AG04450 (cell line): ENCODE data around the gene PIK3R5. TPM values are rescaled to one million over a fixed set of nuclear protein-coding genes. Genes with fewer than 3 reads are reported as not detected.

Experiments used
- CTCF ChIA-PET: fragments of 300-600, 350-600 bp; formaldehyde crosslinking; extraction: SDS; loops from one replicate; lab custom pipeline; 2022; ENCODE audit warnings: antibody characterized with exemption, inconsistent platforms; lab: Charles Lee
- POLR2A ChIA-PET: fragments of 350-600 bp; formaldehyde crosslinking; extraction: SDS; loops from one replicate; lab custom pipeline; 2021; ENCODE audit warnings: antibody characterized with exemption, inconsistent platforms; lab: Yijun Ruan, JAX
- DNase-seq: peaks from one replicate; pipeline ENCODE4 v3.0.0-alpha.2; 2011; ENCODE audit warnings: low read depth, low spot score
- H3K27ac ChIP-seq: one replicate; pipeline ENCODE4 v1.5.1; 2012; ENCODE audit warnings: low read depth, low read length, control low read depth
- H3K27me3 ChIP-seq: one replicate; pipeline ENCODE4 v1.6.0; 2012; ENCODE audit warnings: low read length; ENCODE audit not compliant: control insufficient read depth, insufficient read depth
- H3K4me3 ChIP-seq: 2 replicates; pipeline ENCODE4 v1.5.1; 2011; ENCODE audit warnings: mild to moderate bottlenecking, low read depth, low read length, control low read depth
- H3K9me3 ChIP-seq: 2 replicates; pipeline ENCODE4 v1.5.1; 2012; ENCODE audit warnings: low read length; ENCODE audit not compliant: control insufficient read depth, insufficient read depth
- polyA plus RNA-seq: library from polyadenylated mRNA; depleted of rRNA; stranded (reverse); fragments of >200 nt; gene quantifications from 2 replicates; pipeline ENCODE4 v1.2.3, GENCODE V29; 2011; rRNA removed
- TF ChIP-seq, protein P1 (sequence below): IDR thresholded peaks from 2 replicates; pipeline ENCODE4 v1.5.1; 2011; ENCODE audit warnings: low read depth, low read length, control low read depth, inconsistent platforms

PIK3R5 gene
- polyA plus RNA-seq, 1 experiment = not detected

DNA sequence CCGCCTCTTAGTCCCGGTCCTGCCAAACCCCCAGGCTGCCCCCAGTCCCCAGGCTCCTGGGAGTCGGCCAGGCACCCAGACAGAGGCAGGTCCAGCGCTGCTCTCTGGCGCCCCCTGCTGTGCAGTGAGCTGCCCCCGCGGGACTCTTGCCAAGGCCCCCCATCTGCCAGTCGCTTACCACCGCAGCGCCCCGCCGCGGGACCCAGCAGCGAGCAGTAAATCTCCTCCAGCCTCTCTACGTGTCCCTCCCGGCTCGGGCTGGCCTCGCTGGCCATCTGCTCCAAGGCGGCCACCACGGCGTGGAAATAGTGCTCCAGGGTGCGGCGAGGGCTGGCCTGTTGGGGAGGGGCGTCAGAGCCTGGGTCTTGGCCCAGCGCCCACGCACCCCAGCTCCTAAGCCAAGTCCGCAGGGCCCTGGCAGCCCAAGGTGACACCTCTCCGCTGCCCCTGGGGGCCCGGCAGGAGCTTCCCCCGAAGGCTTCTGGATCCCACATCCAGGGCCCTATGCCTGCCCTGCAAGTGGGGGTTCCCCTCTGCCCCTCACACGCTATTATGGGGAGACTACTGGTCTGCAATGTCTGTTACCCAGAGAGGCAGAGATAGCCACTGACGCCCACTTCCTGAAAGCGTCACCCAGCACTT, 132.7 kb downstream of the PIK3R5 start:
- POLR2A ChIA-PET = no interaction called here
- CTCF ChIA-PET = interaction anchor here (1.1 to 1.3 kb wide), 2 partner anchors 10 to 12 kb away, joined by 3 read pairs; no protein-coding TSS in a partner anchor
- Histone ChIP-seq H3K27me3 (no peaks in the 10 kb centered on the region), H3K4me3 (no peak overlapping the region), H3K27ac (no peak overlapping the region), H3K9me3 (peaks cover 13% of the 10 kb centered on the region; the same call in 1 of the 2 replicates)
- DNase-seq = no peak
- TF ChIP-seq, protein P1, sequence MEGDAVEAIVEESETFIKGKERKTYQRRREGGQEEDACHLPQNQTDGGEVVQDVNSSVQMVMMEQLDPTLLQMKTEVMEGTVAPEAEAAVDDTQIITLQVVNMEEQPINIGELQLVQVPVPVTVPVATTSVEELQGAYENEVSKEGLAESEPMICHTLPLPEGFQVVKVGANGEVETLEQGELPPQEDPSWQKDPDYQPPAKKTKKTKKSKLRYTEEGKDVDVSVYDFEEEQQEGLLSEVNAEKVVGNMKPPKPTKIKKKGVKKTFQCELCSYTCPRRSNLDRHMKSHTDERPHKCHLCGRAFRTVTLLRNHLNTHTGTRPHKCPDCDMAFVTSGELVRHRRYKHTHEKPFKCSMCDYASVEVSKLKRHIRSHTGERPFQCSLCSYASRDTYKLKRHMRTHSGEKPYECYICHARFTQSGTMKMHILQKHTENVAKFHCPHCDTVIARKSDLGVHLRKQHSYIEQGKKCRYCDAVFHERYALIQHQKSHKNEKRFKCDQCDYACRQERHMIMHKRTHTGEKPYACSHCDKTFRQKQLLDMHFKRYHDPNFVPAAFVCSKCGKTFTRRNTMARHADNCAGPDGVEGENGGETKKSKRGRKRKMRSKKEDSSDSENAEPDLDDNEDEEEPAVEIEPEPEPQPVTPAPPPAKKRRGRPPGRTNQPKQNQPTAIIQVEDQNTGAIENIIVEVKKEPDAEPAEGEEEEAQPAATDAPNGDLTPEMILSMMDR = peak; percentile 21

DNA sequence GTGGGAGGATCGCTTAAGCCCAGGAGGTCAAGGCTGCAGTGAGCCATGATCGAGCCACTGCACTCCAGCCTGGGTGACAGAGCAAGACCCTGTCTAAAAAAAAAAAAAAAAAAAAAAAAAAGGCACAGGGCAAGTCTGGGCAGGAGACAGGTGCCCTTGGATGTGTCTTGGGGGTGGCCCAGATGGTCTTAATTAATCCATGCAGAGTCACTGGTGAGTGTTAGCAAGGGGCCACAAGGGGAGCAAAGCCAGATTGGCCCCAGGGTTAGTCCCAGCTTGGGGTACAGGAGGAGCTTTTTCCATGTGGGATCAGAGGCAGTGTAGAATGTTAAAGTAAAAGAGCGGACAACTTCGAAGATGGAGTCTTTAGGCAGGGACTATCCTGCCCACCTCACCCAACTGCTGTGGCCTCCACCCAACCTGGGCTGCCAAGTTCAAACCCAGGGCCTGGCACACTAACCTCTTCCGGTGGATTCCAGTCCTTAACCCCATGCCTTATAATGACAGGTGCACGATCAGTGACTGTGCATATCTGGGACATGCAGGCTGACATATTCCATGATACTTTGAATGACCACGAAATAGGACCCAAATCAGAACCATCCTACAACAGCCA, 134.2 kb downstream of the PIK3R5 start:
- DNase-seq = no peak
- H3K9me3 ChIP-seq = peaks cover 17% of the 10 kb centered on the region; the same call in 1 of the 2 replicates

DNA sequence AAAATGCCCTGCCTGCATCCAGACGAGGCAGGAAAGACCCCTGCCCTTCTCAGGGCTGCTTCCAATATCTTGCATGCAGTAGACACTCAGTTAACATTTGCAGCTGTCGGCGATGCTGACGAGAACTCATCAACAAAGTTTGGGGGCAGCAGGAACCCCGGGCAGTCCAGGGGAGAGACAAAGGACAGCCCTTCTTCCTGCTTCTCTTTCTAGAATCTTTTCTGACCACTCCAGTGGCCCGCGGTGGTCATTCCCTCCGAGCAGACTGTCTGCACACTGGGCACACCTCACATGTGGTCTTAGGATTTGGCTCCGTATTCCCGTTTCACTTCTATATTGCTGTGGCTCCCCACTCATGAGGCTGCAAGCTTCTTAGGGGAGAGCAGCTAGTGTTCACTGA, 135.4 kb downstream of the PIK3R5 start:
- no peak overlapping the region for H3K27ac ChIP-seq
- ChIA-PET POLR2A (interaction anchor here (0.7 kb wide), 1 partner anchor 427 kb away, joined by 3 read pairs; no protein-coding TSS in a partner anchor), CTCF (interaction anchor here (0.7 kb wide), 1 partner anchor 168 kb away, joined by 3 read pairs; no protein-coding TSS in a partner anchor)
- TF ChIP-seq, protein P1 = no peak
- H3K27me3 ChIP-seq = no peaks in the 10 kb centered on the region
- peaks cover 17% of the 10 kb centered on the region; the same call in 1 of the 2 replicates for H3K9me3 ChIP-seq
- DNase-seq = no peak
- H3K4me3 ChIP-seq = no peak overlapping the region

More for the DNA sequence above, 134.2 kb downstream of the PIK3R5 start:
- TF ChIP-seq, protein P1 = no peak
- no peak overlapping the region for H3K4me3 ChIP-seq
- H3K27ac ChIP-seq = no peak overlapping the region
- H3K27me3 ChIP-seq = no peaks in the 10 kb centered on the region
- POLR2A ChIA-PET = no interaction called here
- CTCF ChIA-PET = no interaction called here

- ChIA-PET CTCF (no interaction called here), POLR2A (interaction anchor here (0.7 kb wide), 1 partner anchor 428 kb away, joined by 3 read pairs; no protein-coding TSS in a partner anchor)
- Histone ChIP-seq H3K27me3 (no peaks in the 10 kb centered on the region), H3K4me3 (no peak overlapping the region), H3K27ac (no peak overlapping the region), H3K9me3 (peaks cover 17% of the 10 kb centered on the region; the same call in 1 of the 2 replicates)
- TF ChIP-seq, protein P1 = no peak
- DNase-seq = no peak
Observed at GRCh38 chr17:8829036-8829941, 136.2 kb downstream of the PIK3R5 start.

Other genes with a start within 250 kb of the PIK3R5 start
- not detected in 2 replicates for gene CCDC42, start 220.9 kb downstream of the PIK3R5 start, polyA plus RNA-seq
- gene SPDYE4, start 207.2 kb downstream of the PIK3R5 start, polyA plus RNA-seq = not detected in 2 replicates
- gene MFSD6L, start 166.3 kb downstream of the PIK3R5 start, polyA plus RNA-seq = not detected in 2 replicates
- gene PIK3R6, start 98.0 kb downstream of the PIK3R5 start, polyA plus RNA-seq = not detected in 2 replicates
- gene NTN1, start 55.8 kb upstream of the PIK3R5 start, polyA plus RNA-seq = 0.05 and 0.16 TPM in 2 replicates